Left hindlimb (tissue), 1 donor: Measurements from ENCODE around the gene SH3BP2.
A peak's percentile ranks its signal among the peaks of the same experiment; 100 is the strongest.

Experiments
- DNase-seq: peaks from one replicate; pipeline ENCODE4 v3.0.0-alpha.2; 2018

SH3BP2 gene

DNA sequence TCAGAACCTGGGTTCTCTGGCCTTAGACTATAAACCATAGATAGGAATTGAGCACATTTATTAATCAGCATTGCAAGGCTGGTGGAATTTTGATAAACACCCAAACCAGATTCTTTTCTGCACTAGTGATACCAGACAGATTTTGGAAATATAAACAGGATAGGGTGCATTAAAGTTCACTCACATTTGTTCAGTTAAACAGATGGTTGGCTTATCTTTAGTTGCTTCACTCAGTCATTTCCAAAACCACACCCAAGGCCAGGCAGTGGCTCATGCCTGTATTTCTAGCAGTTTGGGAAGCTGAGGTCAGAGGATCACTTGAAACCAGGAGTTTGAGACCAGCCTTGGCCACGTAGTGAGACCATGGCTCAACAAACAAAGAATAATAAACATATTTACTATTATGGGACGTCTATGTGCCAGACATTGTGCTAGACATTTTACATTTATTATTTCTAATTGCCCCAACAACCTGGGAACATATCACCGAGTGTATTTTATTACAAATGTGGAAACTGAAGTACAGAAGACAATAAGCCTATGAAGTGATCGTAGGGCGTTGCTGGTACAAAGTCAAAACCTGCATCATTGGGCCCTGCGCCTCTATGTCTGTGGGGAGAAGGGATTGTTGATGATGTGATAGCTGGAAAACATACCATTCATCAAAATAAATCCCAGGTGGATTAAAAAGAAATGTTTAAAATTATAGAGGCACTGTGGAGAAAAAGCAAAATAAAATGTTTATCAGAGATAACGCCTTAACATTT is 65.7 kb downstream of the SH3BP2 start:
- no peak for DNase-seq

DNA sequence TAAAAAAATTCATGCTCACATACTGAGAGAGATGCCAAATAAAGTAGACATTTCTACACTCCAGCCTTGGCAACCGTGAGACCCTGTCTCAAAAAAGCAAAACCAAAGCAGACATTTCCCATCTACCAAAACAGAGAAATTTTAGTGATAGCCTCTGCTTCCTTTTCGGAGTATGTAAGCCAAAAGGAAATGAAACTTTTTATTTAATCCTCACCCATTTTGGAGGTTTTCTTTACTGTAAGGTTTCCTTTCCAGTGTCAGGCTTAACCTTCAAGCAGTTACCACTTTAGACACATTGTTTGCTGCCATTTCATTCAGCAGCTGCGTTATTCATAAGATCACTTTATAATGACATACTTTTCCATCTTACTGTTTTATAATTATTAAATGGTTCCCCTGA is 66.6 kb downstream of the SH3BP2 start:
- DNase-seq: no peak

DNA sequence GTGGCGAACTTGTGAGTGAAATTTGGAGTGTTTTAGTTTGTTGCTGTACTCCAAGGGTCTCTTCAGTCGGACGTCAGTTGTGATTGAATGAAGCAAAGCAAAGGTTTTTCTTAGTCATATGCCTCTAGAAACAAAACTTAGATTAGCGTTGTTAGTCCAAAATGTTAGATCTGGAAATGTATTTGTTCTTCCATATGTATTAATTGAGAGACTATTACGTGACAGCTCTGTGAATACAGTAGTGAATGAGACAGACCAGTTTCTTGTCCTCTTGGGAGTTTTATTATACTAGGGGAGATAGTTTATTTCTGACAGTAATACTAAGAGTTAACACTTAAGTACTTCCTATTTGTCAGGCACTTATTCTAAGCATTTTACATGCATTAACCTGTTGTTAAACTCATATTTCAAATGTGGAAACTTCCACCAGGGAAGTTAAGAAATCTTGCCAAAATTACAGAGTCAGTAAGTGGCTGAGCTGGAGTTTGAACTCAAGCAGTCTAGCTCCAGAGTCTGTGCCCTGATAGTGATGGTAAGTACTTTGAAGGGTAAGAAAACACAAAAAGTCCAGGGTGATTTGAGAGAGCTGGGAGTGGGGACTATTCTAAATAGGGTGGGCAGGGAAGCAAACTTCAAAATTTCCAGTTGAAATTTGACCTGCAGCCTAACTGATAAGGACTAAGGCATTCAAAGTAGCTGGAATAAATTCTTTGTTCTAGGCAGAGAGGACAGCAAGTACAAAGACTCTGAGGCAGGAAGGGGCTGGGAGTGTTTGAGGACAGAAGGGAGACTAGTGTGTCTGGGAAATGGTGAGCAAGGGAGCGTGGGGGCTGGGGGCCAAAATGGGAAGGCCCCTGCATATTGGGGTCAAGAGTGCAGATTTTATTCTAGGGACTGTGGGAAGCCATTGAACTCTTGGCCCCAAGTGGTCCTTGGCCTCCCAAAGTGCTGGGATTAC is 67.8 kb downstream of the SH3BP2 start:
- DNase-seq: no peak

DNA sequence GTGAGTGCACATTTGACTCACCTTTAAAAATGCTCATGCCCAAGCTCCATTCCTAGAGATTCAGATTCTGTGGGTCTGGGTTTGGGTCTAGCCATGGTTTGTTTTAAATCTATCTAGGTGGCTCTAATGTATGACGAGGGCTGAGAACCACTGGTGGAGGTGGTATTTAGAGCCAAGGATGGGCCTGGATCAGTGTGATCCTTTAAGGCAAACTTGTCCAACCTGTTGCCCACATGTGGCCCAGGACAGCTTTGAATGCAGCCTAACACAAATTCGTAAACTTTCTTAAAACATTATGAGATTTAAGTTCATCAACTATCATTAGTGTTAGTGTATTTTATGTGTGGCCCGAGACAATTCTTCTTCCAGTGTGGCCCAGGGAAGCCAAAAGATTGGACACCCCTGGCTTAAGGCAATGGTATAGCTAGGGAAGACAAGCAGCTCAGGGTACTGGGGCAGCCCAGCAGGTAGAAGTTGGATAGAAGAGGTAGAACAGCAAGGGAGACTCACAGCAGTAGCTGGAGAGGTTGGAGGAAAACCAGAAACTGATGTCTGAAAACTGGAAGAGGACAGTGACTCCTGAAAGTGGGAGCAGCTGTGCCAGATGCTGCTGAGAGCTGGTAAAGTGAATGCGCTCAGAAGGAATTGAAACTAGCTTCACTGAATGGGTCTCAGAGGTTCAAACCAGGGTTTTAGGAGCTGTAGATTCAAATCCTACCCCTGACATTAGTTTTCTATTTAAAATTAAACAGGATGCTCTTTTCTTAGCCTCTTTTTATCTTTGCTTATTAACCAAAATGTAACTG is 68.9 kb downstream of the SH3BP2 start:
- no peak for DNase-seq

DNA sequence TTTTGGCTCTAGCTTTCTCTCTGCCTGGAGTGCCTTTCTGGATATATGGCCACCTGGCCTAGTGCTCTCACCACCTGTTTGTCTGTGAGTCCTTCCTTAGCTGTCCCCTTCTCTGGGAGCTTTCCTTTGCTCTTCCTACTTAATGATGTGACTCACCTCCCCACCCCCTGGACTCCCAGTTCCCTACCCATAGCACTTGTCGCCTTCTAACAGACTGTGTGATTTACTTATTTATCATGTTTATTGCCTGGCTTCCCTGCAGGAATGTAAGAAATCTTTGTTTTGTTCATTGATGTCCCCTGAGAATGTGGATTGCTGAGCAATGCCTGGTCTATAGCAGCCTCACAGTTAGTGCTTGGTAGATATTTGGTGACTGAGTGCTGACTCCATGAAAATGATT is 69.6 kb downstream of the SH3BP2 start:
- no peak for DNase-seq

DNA sequence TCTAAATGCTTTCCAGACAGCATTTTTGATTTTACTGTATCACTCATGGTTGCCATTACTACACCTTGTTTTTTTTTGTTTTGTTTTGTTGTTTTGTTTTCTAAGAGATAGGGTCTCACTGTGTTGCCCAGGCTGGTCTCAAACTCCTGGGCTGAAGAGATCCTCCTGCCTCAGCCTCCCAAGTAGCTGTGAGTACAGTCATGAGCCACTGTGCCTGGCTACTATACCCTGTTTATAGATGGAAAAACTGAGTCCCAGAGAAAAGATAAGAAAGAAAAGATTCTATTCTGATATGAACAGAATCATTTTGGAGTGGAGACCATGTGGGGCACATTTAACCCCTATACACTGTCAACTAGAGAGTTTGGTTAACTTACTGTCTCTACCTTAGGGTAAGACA is 70.8 kb downstream of the SH3BP2 start:
- DNase-seq: no peak

DNA sequence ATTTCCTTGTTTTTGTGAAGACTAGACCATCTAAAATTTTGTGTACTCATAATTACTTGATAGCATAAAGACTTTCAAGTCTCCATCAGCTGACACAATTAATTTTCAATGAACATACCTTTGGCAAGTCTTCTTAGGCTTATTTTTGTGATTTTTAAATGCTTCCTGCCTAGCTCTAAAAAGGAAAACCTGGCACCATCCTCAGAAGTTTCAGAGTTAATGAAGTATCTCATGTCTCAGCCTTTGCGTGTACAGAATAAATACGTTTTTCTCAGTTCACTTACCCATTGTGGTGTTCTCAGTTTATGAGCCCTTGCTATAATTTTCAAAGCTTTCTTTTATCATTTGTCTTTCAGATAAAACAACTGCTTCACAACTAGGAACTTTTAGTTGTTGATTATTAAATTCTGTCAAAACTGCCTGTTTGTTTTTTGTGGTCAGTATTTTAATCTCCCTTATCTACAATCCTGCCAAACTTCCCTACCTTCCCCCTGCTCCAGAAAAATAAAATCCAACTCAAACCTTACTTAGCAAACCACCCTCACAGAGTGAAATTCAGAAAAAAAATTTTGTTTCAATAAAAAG is 72.4 kb downstream of the SH3BP2 start:
- no peak for DNase-seq

DNA sequence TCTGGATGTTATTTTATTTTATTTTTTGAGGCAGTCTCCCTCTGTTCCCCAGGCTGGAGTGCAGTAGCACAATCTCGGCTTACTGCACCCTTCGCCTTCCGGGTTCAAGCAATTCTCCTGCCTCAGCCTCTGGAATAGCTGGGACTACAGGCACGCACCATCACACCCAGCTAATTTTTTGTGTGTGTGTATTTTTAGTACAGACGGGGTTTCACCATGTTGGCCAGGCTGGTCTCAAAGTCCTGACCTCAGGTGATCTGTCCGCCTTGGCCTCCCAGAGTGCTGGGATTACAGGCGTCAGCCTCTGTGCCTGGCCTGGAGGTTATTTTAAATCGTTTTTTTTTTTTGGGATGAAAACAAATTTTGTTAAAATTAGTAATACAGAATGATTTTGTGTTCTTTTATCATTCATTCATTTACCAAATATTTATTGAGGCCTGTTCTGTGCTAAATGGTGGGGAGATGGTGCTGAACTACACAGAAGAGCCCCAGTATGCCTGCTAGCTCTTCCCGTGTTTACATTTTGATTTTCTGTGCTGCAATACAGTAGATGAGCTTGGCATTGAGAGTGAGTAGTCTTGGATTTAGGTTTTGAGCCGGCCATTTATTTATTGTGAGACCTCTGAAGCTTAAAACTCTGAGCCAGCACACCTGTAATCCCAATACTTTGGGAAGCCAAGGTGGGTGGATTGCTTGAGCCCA is 73.4 kb downstream of the SH3BP2 start:
- no peak for DNase-seq

DNA sequence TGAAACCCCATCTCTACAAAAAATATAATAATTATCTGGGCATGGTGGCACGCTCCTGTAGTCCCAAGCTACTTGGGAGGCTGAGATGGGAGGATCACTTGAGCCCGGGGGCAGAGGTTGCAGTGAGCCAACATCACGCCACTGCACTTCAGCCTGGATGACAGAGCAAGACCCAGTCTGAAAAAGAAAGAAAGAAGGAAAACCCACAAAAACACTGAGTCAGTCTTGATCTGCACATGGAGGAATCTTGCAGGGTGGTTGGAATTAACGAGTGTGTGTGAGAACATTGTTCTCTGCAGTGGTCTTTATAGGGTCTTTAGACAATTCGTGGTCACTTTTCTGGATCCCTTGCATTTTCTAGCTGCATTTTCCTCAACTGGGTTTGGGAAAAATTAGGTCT is 74.0 kb downstream of the SH3BP2 start:
- no peak for DNase-seq

DNA sequence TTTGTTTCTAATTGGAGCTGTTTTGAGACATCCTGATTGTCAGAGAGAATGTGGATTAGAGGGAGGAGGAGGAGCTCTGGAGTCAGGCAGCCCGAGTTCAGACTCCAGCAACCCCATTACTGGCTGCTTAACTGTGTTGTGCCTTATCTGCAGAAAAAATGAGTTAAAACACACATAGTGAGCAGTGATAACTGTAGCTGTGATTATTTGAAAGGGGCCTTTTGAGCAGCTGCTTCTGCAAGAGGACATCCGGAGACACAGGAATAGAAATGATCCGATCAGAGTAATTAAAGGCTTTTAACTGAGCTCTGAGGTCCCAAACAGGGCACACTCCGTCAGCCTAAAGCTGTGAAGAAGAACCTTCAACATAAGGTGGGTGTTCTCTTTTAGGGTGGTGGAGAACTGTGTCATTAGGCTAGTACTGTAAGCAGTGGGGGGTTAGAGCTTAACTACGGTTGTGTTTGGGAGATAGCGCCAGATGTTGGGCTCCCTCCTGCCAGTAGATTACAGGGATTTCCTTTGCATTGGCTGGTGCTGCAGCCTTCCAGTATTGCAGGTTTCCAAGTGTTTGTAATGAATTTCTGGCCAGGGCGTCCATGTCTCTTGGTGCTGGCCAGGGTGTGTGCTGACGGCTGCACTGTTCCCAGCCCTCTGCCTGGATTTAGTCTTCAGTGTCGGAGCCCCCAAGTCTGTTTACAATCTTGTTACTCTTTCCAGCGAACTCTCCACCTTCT is 75.0 kb downstream of the SH3BP2 start:
- DNase-seq: peak; percentile 42

DNA sequence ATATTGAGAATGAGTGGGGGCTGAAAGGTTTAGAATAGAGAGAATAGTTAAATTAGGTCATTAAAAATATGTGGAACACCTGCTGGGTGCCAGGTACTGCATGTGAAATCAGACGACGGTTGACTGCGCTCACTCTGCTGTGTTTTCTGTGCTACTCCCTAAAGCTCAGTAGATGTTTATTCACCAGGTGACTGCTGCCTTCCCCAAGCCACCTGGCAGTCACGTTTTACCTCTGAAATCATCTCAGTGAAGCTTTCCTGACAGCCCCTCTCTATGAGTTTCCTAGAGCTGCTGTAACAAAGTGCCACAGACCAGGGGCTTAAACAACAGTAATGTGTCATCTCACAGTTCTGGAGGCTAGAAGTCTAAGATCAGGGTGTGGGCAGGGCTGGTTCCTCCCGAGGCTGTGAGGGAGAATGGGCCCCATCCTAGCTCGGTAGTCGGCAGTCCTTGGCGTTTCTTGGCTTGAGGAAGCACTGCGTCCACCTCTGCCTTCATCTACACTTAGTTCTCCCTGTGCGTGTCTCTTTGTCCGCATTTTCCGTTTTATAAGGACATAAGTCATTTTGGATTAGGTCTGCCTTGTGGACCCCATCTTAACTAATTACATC is 76.1 kb downstream of the SH3BP2 start:
- DNase-seq: no peak

DNA sequence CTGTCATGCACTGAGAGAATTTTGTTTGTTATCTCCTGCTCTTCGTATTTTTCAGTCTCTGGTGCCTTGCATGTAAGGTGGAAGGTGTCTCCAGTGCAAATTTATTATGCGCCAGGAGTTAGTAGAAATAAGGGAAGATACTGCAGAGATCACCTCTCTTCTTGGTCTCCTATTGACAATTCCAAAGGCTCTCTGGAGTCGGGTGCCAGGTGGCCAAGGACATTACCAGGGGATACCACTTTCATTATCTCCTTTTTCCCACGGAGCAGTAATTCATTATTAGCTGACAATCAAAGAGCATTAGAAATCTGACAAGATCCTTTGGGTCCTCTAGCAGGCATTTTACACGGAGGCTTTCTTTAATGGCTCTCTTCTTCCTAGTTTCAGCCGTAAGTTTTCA is 76.8 kb downstream of the SH3BP2 start:
- no peak for DNase-seq

DNA sequence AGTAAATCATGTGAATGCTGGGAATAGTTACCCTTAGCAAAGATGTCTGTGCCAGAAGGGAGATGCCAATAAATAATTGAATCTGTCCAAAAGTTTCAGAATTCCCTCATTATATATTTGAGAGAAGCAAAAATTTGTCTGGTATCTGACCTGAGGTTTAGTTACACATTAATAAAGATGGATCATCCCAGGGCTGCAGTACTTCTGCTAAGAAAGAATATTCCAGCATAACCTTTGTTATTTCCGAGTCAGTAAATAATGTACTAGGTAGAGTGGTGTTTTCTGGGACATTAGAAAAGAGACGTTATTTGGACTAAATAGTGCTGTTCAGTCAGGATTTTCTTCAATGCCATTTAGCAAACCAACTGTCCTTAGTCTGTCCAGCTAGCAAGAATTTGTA is 77.2 kb downstream of the SH3BP2 start:
- DNase-seq: no peak

DNA sequence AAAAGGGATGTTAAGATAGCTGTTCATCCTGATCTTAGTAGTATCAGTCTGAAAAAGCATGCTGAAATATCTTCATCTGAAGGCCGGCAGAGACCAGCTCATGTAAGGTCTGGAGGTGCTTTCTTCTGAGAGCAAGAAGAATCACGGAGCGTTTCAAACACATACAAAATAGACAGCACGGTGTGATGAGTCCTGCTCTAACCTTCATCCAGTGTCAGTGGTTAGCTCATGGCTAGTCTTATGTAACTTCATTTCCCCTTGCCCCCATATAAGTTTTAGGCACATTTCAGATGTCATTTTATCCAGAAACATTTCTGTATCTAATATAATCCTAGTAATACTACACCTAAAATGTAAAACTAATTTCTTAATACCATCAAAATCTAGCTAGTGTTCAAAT is 78.6 kb downstream of the SH3BP2 start:
- DNase-seq: no peak

DNA sequence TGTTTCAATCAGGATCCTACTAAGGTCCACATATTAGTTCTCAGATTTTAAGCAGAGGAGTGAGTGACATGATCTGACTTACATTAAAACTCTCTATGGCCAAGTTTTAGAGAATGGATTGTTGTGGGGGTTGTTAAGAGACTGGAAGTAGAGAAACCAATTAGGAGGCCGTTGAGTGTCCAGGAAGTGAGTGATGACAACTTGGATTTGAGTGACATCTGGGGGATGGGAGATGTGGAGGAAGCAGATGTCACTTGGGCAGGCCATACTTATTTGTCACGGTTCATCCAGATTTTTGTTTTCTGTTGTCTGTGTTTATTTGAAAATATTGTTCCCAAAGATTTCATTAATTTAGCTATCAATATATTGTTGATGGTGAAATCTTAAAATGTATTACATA is 79.0 kb downstream of the SH3BP2 start:
- DNase-seq: no peak

DNA sequence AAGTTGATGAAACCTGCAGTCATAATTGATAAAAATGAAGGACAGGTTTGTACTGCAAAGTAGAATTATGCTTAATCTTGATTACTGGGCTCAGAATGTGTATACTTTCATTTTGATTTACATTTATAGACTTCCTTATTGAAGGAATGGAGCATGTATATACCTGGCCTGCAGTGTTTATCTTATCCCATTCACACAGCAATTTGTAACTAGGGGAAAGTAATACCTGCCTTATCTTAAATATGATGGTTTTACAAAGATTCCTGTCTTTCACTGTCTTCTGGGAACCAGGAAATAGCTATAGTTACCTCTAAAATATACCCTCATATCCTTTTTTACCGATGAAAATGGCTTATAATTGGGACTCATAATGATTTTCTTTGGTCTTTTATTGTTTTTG is 80.4 kb downstream of the SH3BP2 start:
- DNase-seq: no peak

DNA sequence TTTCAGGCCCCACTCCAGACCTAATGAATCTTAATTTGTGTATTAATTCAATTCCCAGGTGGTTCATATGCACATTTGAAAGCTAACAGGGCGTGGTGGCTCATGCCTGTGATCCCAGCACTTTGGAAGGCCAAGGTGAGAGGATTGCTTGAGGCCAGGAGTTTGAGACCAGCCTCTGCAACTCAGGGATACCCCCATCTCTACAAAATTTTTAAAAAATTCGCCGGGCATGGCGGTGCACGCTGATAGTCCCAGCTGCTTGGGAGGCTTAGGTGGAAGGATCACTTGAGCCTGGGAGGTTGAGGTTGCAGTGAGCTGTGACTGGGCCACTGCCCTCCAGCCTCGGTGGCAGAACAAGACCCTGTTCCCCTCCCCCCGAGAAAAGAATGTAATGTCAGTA is 82.0 kb downstream of the SH3BP2 start:
- no peak for DNase-seq

DNA sequence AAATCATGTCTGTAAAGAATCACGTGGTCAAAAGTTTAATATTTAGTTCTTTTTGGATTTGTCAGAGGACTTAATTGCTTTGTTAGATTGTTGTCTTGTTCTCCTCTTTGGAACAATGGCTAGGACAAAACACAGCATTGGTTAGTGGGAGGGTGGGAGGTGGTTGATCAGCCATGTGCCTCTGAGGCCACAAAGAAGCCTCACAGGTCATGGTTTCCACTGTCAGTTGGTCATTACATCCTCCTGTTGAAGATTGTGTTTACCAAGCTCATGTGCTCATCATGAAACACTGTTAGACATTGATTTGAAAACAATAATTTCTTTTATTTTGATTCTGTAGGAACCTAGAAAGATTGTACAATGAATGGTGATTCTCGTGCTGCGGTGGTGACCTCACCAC is 82.7 kb downstream of the SH3BP2 start:
- DNase-seq: no peak

DNA sequence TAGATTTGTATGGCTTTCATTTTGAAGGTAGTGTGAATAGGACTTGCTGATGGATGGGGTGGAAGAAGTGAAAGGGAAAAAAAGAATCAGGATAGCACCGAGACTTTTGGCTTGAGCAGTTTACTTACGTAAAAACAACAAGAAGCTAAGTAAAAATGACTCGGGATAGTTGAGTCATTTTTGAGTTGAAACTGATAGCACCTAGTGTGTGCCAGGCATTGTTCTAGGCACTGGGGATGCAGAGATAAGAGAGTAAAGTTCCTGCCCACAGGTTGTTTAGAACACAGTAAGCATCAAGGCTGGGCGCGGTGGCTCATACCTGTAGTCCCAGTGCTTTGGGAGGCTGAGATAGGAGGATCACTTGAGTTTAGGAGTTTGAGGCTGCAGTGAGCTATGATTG is 85.5 kb downstream of the SH3BP2 start:
- no peak for DNase-seq

DNA sequence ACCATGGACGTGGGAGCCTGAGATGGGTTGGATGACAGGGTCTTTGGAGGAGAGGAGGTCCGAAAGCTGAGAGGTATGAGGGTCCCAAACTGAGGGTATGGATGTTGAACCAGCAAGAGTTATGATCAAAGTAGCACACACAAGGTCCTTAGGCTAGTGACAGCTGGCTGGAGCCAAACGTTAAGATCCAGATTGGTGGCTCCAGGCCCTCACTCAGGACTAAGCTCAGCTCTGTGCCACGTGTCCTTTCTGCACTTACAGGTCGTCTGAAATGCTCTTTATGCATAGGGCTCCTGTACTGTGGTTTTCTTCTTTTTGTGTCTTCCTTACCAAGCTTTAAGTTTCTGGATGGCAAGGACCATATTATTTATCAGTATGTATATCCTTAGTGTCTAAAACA is 86.1 kb downstream of the SH3BP2 start:
- no peak for DNase-seq

DNA sequence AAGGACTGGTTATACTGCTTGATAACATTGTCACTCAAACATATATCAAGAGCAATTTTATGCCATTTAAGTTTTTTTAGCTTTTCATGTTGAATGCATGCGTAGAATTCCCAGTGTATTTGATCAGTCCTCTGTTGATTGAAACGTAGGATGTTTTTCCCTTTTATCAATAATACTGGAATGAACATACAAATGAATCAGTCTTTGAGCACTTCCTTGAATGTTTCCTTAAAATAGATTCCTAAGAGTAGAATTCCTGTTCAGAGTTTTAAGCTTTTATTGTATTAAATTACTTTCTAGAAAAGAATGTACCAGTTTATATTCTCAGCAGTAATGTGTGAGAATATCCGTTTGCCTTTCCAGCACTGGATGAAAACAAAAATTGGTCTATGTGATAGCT is 88.5 kb downstream of the SH3BP2 start:
- DNase-seq: no peak
